Tibial artery (tissue), 4 donors: Measurements from ENCODE around the gene ESYT2.

Experiments
- DNase-seq, 2 donors: peaks; one replicate each; pipeline ENCODE4 v3.0.0-alpha.2; 2019
- H3K27ac ChIP-seq, 2 donors: fragments of 200-600 bp; sonication (generic) in 1 of 2; 1 replicate in 1 of 2; 2 replicates in 1 of 2; pipeline ENCODE4 v1.5.1; 2018 to 2019; ENCODE audit warnings: mild to moderate bottlenecking in 1 of 2
- H3K27me3 ChIP-seq, 2 donors: fragments of 200-600 bp; sonication (generic) in 1 of 2; one replicate each; pipeline versions ENCODE4 v1.5.1 to v1.6.0; 2016 to 2019
- H3K36me3 ChIP-seq, 3 donors: fragments of 200-600 bp; sonication (generic) in 2 of 3; one replicate each; pipeline ENCODE4 v1.5.1; 2016 to 2019; ENCODE audit warnings: mild to moderate bottlenecking in 2 of 3
- H3K4me1 ChIP-seq, 4 donors: fragments of 200-600 bp; sonication (generic) in 2 of 4; 1 replicate in 3 of 4; 2 replicates in 1 of 4; pipeline ENCODE4 v1.5.1; 2016 to 2019
- H3K4me3 ChIP-seq, 2 donors: fragments of 200-600 bp; sonication (generic) in 1 of 2; 1 replicate in 1 of 2; 2 replicates in 1 of 2; pipeline ENCODE4 v1.5.1; 2018 to 2019; ENCODE audit warnings: mild to moderate bottlenecking in 2 of 2
- H3K9me3 ChIP-seq, 3 donors: fragments of 200-600 bp; sonication (generic) in 1 of 3; one replicate each; pipeline ENCODE4 v1.5.1; 2016 to 2019
- CTCF ChIP-seq, 2 experiments: fragments of 200-600 bp in 1 of 2; fragments of 450-650 bp in 1 of 2; IDR thresholded peaks; one replicate each; pipeline ENCODE4 v1.5.1; 2017 to 2019; ENCODE audit warnings: antibody characterized with exemption in 2 of 2, mild to moderate bottlenecking in 1 of 2, moderate library complexity in 1 of 2
- intact Hi-C: fragments of 100-400 bp; cut with DNase I; formaldehyde crosslinking; loops from one replicate; pipeline ENCODE4 v1.15.0; 2023; ENCODE audit warnings: low total_unique reads

Gene ESYT2

DNA sequence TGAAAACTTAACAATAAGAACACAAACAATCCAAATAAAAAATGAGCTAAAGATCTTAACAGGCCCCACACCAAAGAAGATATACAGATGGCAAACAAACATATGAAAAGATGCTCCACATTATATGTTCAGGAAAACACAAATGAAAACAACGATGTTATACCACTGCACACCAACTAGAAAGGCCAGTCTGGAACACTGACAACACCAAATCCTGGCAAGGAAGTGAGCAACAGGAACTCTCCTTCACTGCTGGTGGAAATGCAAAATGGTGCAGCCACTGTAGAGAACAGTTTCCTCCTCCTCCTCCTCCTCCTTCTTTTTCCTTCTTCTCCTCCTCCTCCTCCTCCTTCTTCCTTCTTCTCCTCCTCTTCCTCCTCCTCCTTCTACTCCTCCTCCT is 112.5 kb downstream of the ESYT2 start:
- Histone ChIP-seq H3K4me3 (no peak overlapping the region), H3K9me3 (no peaks in the 10 kb centered on the region), H3K27me3 (no peaks in the 10 kb centered on the region), H3K27ac (no peak overlapping the region), H3K4me1 (no peaks in the 10 kb centered on the region), H3K36me3 (no peaks in the 10 kb centered on the region)
- TF ChIP-seq CTCF (IDR thresholded peaks at IDR 0.05), result no peak
- no peak for DNase-seq
- intact Hi-C loops, result no loop called here

DNA sequence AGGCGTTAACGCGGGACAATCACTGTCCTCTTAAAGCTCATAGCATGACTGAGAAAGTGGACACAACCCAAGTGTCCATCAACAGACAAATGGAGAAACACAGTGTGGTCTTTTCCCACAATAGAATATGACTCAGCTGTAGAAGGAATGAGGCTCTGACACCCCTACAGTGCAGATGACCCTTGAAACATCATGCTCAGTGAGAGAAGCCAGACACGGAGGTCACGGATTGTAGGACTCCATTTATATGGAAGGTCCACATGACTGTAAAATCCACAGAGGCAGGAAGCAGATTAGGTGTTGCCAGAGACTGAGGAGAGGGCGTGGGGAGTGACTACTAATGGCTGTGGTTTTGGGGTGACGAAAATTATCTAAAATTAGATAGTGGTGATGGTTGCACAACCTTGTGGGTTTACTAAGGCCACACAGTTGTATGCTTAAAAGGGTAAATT is 118.6 kb downstream of the ESYT2 start:
- DNase-seq, result no peak
- H3K27ac ChIP-seq, result no peak overlapping the region
- intact Hi-C loops, result no loop called here
- H3K4me1 ChIP-seq, result peaks cover 0 to 4% (median 2%) of the 10 kb centered on the region in 4 donors
- H3K4me3 ChIP-seq, result no peak overlapping the region
- H3K36me3 ChIP-seq, result no peaks in the 10 kb centered on the region
- H3K27me3 ChIP-seq, result no peaks in the 10 kb centered on the region
- no peak for TF ChIP-seq CTCF (IDR thresholded peaks at IDR 0.05)
- no peaks in the 10 kb centered on the region for H3K9me3 ChIP-seq

DNA sequence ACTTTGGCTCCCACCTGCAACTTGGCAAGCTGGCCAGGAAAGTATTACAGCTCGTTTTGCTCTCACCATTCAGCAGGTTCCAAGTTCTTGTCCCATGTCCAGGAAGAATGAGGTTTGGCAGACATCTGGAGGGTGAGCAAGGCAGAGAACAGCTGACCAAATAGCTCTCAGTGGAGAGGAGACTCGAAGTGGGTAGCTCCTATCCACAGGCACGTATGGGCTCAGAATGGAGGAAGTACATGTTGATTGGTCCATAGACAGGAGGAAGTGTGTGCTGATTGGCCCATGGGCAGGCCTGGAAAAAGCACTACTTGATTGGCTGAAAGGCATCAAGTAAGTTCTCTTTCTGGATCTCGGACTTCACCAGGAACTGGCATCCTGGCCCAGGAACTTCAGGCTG is 121.7 kb downstream of the ESYT2 start:
- Histone ChIP-seq H3K27ac (no peak overlapping the region), H3K27me3 (no peaks in the 10 kb centered on the region), H3K4me1 (peaks cover 0 to 19% (median 16%) of the 10 kb centered on the region in 4 donors), H3K4me3 (no peak overlapping the region), H3K36me3 (no peaks in the 10 kb centered on the region), H3K9me3 (no peaks in the 10 kb centered on the region)
- DNase-seq, result no peak
- TF ChIP-seq CTCF (IDR thresholded peaks at IDR 0.05), result no peak
- intact Hi-C loops, result loop anchor here (10.0 kb wide), 1 partner anchor 157 kb away; no protein-coding TSS in a partner anchor

DNA sequence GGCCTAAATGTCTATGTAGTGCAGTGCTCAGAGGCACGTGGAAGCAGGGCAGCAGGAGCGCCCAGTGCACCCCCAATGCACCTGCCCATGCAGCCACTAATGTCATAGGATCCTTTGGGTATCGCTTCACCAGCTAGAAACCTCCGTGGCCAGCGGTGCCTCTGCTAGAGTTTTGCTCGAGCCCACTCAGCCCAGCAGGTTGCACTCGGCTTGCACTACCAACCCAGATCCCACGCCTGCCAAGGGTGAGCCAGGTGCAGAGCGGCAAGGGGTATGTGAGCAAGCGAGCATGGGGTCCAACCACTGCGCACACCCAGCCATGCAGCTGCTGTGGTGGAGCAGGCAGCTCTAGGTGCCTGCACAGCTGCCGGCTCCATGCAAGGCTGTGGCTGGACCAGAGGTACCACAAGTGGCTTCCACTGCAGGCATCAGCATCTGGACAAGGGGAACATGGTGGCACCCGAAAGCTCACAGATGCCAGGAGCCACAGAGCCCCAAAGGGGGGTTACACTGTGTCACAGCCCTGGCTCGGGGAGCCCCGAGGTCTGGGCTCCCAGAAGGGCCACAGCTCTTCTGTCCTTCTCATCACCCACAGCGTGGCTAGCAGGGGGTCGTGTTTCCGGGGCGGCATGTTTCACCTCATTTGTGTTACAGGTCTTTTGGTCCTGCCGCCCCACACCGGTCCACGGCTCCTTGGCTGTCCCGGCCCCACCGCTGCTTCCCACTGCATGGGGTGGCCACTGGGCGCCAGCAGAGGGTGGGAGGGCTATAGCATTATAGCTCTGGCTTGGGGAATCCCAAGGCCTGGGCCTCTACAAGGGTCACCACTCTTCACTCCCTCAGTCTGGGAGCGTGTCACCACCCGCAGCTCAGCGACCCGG is 122.4 kb downstream of the ESYT2 start:
- Histone ChIP-seq H3K27me3 (no peaks in the 10 kb centered on the region), H3K4me1 (peaks cover 0 to 19% (median 16%) of the 10 kb centered on the region in 4 donors), H3K9me3 (no peaks in the 10 kb centered on the region), H3K36me3 (no peaks in the 10 kb centered on the region), H3K27ac (no peak overlapping the region), H3K4me3 (no peak overlapping the region)
- DNase-seq, result no peak
- intact Hi-C loops, result loop anchor here (10.0 kb wide), 1 partner anchor 158 kb away; no protein-coding TSS in a partner anchor
- TF ChIP-seq CTCF (IDR thresholded peaks at IDR 0.05), result no peak

DNA sequence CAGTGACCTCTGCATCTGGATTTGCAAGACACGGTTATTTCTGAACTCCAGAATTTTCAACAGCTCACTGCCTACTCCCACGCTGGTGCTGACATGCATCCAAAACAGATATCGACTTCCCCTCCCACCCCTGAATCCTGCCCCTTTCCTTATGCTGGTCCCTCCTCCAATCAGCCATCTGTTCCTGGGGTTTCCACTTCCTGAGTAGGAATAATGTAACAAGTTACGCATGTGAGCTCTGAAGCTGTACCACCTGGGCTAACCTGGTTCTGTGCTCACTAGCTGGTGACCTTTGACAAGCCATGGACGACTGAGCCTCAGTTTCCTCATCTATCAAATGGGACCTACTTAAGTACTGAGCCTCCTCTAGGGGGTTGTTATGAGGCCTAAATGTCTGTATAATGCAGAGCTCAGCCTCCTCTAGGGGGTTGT is 123.0 kb downstream of the ESYT2 start:
- H3K27me3 ChIP-seq, result no peaks in the 10 kb centered on the region
- H3K9me3 ChIP-seq, result no peaks in the 10 kb centered on the region
- no peak overlapping the region for H3K27ac ChIP-seq
- no peaks in the 10 kb centered on the region for H3K36me3 ChIP-seq
- H3K4me3 ChIP-seq, result no peak overlapping the region
- DNase-seq, result no peak
- peaks cover 0 to 19% (median 16%) of the 10 kb centered on the region in 4 donors for H3K4me1 ChIP-seq
- intact Hi-C loops, result loop anchor here (10.0 kb wide), 1 partner anchor 159 kb away; no protein-coding TSS in a partner anchor
- no peak for TF ChIP-seq CTCF (IDR thresholded peaks at IDR 0.05)
